DMS153 treated with DMSO at 0.1 percent for 48 hours (cell line): ENCODE data around the gene TMEM94.
"Not testable (repeated sequence)": the region's sequence is repeated elsewhere in the genome, so short reads cannot be mapped to it uniquely, and the experiment has no call there.

Experiments used
- DNase-seq: peaks from one replicate; lab custom pipeline; 2025; ENCODE audit not compliant: unreplicated experiment; lab: John Stamatoyannopoulos, UW

The TMEM94 gene

GRCh38 chr17:75476271-75476671 is 19.8 kb downstream of the TMEM94 start:
- DNase-seq = no peak

GRCh38 chr17:75476752-75477489 is 20.5 kb downstream of the TMEM94 start:
- DNase-seq = no peak

GRCh38 chr17:75477490-75477862 is 21.0 kb downstream of the TMEM94 start:
- not testable (repeated sequence) for DNase-seq

GRCh38 chr17:75478508-75478907 is 22.1 kb downstream of the TMEM94 start:
- no peak for DNase-seq

GRCh38 chr17:75480281-75480680 is 23.8 kb downstream of the TMEM94 start:
- DNase-seq = no peak

- DNase-seq = no peak
Observed at GRCh38 chr17:75481194-75482068, 25.0 kb downstream of the TMEM94 start.

- no peak for DNase-seq
Observed at GRCh38 chr17:75482098-75482942, 25.9 kb downstream of the TMEM94 start.

GRCh38 chr17:75485688-75486087 is 29.3 kb downstream of the TMEM94 start:
- no peak for DNase-seq

GRCh38 chr17:75486151-75486550 is 29.7 kb downstream of the TMEM94 start:
- DNase-seq = no peak

GRCh38 chr17:75486951-75487350 is 30.5 kb downstream of the TMEM94 start:
- no peak for DNase-seq

- no peak for DNase-seq
Observed at GRCh38 chr17:75487351-75488070, 31.1 kb downstream of the TMEM94 start.

- no peak for DNase-seq
Observed at GRCh38 chr17:75488693-75489510, 32.5 kb downstream of the TMEM94 start.

GRCh38 chr17:75489511-75489955 is 33.1 kb downstream of the TMEM94 start:
- no peak for DNase-seq

- DNase-seq = no peak
Observed at GRCh38 chr17:75490173-75490743, 33.8 kb downstream of the TMEM94 start.

- DNase-seq = no peak
Observed at GRCh38 chr17:75490953-75491649, 34.7 kb downstream of the TMEM94 start.

- DNase-seq = no peak
Observed at GRCh38 chr17:75491680-75492079, 35.2 kb downstream of the TMEM94 start.

GRCh38 chr17:75492555-75493168 is 36.2 kb downstream of the TMEM94 start:
- DNase-seq = no peak

- no peak for DNase-seq
Observed at GRCh38 chr17:75493476-75494129, 37.2 kb downstream of the TMEM94 start.
